Activated CD4-positive, CD25-positive, alpha-beta regulatory T cell treated with anti-CD3 and anti-CD28 coated beads, Interleukin-2, amount 50 U/mL, for 16 hours (primary cell): ENCODE data around the gene ZDHHC5.

Source experiments
- DNase-seq: peaks from one replicate; pipeline ENCODE4 v3.0.0-alpha.2; 2020; ENCODE audit warnings: low read depth, low spot score

The ZDHHC5 gene, protein sequence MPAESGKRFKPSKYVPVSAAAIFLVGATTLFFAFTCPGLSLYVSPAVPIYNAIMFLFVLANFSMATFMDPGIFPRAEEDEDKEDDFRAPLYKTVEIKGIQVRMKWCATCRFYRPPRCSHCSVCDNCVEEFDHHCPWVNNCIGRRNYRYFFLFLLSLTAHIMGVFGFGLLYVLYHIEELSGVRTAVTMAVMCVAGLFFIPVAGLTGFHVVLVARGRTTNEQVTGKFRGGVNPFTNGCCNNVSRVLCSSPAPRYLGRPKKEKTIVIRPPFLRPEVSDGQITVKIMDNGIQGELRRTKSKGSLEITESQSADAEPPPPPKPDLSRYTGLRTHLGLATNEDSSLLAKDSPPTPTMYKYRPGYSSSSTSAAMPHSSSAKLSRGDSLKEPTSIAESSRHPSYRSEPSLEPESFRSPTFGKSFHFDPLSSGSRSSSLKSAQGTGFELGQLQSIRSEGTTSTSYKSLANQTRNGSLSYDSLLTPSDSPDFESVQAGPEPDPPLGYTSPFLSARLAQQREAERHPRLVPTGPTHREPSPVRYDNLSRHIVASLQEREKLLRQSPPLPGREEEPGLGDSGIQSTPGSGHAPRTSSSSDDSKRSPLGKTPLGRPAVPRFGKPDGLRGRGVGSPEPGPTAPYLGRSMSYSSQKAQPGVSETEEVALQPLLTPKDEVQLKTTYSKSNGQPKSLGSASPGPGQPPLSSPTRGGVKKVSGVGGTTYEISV

DNA sequence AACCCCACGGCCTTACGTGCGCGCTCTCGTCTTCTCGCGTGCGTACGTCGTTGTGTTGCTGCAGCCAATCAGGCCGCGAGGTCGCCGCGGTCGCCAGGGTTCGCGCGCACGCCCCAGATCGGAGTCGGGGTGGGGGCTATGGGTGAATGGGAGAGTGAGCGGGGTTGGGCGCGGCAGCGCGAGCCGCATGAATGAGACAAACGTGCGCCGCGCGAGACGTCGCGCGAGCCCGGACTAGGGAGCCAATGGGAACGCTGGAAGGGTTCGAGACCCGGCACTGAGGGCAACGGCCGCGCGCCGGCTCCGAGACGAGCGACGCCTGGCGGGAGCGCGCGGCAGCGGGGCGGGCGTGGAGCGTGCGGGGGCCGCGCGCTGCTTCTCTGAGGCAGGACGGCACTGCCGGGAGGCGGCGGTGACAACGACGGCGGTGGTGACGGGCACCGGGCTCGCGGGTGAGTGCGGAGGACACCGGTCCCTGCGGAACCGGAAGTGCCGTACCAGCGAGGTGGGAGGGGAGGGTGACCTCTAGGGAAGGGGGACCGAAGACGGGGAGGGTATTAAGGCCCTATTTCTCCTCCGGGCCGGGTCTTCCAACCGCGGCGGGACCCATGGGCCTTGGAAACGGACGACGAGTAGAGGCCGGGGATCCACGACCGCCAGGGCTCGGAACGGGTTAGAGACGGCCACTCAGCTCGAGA lies at the start of gene ZDHHC5:
TSS of gene ZDHHC5 (plus strand) at position 379 of the 698 bp plus-strand sequence. CDS start 4,977 bp downstream, outside the sequence.
- DNase-seq: peak; percentile 100

DNA sequence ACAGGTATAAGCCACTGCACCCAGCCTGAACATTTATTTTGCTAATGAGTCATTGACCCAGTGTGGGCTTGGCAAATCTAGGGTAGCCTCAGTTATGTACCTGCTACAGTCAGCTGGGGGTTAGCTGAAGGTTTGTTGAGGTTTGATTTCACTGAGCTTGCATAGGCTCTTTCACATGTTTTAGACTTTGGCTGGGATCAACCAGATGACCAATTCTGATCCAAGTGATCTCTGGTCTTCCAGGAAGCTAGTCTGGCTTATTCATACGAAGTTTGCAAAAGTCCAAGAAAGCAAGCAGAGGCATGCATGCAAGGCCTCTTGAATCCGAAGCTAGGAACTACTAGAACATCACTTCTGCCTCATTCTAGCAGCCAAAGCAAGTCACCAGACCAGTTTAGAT lies 49.5 kb upstream of the ZDHHC5 start:
- no peak for DNase-seq

DNA sequence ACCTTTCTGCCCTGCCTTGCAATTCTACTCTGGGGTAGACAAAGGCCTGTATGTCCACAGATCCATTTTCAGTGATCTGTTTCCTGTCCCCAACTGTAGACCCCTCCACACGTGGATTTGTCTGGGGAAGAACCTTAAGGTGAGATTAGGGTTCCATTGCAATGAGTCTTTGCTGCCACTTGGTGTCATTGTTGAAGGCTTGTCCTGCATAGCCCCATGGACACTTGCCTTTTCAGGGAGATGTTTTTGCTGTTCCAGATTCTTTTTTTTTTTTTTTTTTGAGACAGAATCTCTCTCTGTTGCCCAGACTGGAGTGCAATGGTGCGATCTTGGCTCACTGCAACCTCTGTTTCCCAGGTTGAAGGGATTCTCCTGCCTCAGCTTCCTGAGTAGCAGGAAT lies 48.6 kb upstream of the ZDHHC5 start:
- DNase-seq: no peak

DNA sequence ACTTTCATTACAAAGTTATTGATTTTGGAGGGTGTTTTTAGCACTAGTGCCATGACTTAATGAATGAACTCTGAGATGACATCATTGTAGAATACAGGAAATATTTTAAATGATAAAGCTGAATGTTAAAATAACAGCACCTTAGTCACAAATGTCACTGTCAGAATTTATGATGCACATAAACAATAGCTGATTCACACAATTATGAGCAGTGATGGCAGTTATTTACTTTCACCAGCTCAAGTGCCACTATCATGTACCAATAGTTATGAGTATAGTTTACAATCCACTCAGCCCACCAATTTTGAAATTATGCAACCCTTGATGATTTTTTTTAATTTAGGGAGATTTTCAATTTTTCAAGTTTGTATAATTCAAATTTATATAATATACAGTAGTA lies 47.4 kb upstream of the ZDHHC5 start:
- no peak for DNase-seq

DNA sequence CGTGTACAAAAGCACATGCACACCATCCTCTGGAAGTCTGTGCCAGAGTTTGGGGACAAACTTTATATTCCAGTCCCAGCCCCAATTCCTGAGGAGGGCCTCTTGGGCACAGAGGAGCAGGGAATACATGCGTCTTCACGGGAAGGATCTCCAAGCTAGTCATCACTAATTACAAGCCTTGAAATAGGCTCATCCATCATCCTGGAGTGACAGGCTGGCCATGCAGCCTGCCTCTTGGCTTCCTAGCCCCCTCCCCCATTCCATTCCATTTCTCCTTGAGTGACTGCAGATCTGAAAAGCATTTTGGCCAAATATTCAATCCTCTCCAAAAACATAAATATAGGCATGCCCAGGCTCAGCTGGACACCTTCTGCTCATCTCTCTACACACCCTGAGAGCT lies 45.7 kb upstream of the ZDHHC5 start:
- DNase-seq: no peak

DNA sequence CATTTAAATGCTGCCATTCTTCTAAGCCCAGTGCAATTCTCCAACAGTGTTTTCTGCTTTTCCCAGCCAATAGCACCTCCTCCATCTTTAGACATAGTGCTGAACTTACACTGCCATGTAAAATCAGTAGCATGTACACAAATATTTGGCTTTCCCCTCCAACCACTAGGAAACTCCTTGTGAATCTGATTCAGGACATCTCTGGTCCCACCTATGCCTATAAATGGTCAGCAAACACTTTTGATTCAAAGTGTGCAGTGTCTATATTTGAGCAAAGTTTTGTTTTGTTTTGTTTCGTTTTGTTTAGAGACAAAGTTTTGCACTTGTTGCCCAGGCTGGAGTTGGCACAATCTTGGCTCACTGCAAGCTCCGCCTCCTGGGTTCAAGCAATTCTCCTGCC lies 43.0 kb upstream of the ZDHHC5 start:
- DNase-seq: no peak

DNA sequence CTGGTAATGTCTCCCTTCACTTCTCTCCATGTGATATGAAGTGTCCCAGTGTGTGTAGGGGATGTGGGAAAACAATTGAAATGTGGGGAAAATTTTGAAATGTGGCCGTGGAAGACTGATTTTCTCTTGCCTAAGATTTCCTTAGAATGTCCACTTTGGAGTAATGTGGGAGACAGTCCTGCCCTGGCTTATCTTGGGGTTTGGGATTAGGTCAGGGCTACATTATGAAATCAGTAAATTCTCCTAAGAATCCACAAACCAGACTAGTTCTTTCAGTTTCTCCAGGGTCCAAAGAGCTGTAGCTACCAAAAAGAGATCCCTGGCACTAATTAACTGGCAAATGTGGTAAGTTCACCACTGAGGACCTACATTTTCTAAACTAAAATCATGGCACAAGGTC lies 41.0 kb upstream of the ZDHHC5 start:
- no peak for DNase-seq

DNA sequence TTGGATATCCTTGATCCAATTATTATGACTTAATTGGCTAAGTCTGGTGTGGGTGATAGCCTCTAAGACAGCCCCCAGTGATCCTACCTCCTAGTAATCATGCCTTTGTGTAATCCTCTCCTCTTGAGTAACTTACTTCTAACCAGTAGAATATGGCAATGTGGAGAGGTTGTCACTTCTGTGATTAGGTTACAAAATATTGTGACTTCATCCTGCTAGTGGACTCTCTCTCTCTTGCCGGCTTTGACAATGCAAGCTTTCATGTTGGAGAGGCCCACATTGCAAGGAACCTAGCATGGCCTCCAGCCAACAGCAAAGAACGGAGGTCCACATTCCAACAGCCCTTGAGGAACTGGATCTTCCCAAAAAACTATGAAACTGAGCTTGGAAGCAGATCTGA lies 37.7 kb upstream of the ZDHHC5 start:
- no peak for DNase-seq

DNA sequence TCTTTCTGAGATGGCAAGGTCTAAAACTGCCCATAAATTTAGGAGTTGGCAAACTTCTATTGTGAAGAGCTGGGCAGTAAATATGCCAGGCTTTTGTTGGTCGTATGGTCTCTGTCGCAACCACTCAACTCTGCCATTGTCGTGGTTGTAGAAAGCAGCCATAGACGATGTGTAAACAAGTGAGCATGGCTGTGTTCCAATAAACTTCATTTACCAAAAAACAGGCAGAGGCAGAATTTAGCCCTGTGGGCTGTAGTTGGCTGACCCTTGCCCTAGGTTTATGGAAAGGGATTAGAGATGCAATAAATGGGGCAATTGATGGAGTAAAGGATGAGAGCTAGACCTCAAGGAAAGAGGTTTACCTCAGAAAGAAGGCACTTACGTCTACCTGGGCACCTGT lies 35.8 kb upstream of the ZDHHC5 start:
- DNase-seq: no peak

DNA sequence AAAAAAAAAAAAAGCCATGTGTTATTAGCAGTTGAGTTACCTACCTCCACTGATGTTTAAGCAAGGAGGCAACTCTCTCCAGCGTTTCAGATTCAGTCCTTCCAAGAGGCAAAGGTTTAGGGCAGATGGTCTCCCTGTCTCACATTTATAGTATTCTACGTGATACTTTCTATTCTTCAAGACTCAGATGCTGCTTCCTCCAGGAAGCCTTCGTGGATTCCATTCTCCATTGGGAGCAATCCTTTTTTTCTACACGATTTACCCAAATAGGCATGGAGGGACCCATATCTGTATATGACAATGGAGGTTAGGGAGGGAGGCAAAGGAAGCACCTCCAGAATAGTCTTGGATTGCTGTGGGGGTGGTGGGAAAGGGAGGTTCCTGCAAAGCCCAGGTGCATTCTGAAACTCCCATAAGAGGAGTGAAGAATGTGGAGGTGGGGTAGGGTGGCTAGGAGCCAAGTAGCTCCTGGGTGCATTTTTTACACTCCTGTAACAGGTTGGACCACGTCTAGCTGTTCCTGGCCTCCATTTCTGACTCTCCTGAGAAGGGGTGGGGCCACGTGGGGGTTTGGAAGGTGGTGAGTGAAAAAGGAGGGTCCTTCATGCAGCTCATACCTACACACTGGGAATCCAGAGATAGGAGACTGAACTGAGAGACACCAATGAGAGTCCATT lies 34.4 kb upstream of the ZDHHC5 start:
- no peak for DNase-seq

DNA sequence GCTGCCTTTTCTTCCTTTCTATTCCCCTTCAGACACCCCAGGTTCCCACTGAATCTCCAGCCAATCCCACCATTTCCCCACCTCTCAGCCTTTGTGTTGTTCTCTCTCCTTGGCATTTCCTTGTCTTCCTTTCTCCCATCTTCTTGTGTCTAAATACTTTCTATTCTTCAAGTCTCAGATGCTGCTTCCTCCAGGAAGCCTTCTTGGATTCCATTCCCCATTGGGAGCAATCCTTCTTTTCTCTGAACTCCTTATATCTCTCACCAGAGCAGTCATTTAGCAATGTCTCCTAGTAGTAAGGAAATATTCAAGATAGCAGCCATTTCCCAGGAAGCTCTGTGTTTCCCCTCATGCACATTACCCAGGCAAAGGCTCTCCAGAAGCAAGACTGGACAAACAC lies 33.6 kb upstream of the ZDHHC5 start:
- no peak for DNase-seq

DNA sequence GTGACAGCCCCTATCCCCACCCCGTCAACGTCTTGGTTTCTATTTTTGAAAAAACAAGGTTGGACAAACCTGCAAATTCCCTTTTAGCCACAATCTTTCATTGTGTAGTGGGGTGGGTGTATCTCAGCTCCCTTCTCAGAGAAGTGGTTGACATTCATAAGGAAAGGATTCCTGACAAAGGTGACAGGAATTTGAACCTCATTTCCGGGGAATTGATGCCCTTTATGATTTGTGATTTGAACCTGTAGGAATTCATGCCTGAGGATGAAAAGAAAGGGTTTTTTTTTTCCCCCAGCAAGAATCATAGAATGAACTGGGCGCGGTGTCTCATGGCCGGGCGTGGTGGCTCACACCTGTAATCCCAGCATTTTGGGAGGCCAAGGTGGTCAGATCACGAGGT lies 32.7 kb upstream of the ZDHHC5 start:
- DNase-seq: no peak

DNA sequence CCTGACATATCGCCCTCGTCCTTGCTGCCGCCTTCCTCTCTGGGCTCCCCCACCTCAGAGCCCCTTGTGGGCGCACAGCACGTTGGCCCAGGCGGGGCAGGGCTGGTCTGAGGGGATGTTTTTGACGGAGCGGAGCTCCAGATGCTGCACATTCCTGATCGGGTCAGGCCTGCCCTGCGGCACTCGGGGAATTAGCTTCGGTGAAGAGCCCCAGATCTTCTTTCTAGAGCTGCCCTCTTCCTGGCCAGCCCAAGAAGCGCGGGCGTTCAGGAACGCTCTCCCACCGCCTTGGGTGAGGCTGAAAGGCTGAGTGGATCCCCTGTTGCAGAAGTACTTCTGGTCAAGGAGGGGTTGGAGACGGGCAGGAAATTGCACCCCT lies 30.3 kb upstream of the ZDHHC5 start:
- no peak for DNase-seq

DNA sequence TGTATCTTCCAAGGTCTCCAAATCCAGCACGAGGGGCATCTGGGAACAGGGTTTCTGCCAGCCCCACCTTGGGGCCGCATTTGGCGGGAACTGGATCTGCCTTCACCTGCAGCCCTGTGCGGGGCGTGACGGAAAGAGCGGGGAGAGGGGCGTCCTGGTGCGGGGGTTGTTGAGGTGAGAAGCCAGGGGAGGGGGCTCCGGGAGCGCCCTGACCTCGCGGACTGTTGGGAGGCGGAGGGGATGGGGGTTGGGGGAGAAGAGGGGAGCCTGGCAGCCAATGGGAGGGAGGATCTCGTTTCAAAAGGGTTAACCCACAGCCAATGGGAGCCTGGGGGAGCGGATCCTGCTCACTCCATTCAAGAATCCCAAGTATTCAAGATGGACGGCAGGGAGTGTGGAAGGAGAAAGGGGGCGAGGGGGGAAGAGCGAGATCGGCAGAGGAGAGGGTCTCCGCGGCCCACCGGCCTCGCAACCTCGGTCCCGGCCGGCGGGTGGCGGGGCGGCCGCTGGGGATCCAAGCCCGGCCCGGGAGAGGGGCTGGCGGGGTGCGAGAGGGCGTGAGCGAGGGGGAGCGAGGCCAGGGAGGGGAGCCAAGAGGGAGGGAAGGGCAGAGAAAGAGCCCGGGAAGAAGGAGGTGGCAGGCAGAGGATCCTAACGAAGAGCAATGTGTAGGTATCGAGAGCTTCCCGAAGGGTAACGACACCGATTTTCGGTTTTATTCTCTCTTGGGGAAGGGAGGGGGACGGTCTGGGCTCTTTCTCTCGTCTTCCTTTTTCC lies 29.7 kb upstream of the ZDHHC5 start:
- DNase-seq: no peak

DNA sequence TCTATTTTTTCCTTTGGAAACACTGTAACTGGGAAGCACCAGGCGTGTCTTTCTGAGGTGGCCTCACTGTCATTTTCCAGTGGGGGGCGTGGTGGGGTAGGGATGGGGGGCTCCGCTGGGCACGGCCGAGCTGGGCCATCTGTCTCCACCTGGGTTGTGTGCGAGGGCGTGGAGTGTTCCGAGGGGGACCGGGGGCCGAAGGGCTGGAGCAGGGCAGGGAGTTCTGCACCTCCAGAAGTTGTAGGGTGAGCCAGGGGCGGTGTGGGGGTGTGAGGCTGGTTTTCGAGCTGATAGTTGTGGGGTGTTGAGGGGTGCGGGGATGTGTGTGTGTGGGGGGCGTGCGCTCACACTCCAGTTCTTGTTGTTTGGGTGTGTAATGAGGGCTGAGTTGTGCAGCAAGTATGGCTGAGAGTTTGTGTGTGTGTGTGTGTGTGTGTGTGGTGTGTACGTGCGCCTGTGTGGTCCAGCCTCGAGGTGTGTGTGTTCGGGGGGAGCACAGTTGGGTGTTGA lies 29.0 kb upstream of the ZDHHC5 start:
- DNase-seq: no peak

DNA sequence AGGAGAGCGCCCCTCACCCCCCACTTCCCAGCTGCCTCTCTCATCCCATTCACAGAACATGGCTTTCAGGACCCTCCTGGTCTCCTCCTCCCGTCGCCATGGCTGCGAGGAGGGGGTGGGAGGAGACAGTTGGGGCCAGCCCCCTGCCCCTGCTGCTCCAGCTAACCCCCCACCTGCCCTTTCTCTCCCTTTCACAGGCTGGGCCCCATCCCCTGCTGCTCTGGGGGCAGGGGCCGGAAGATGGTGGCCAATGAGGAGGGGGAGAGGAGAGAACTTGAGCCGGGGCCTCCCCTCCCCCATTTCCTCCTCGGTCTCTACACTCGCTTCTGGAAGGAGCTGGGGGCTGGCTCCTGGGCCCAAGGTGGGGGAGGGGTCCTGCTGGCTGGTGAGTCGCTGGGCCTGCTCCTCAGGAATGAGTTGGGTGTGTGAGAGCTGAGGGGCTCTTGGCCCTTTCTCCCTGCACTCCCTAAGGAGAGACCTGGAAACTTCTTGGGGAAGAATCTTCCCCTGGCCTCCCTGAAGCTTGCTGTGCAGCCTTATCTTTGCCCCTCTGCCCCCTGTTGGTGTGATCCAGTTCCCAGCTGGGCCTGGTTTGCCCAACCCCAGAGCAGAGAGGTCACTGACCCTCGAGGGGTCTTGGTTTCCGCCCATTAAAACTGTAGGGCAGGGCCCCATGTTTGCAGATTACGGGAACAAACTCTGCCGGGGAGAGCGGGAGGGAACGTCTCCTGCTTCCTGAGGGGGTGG lies 28.4 kb upstream of the ZDHHC5 start:
- DNase-seq: no peak

DNA sequence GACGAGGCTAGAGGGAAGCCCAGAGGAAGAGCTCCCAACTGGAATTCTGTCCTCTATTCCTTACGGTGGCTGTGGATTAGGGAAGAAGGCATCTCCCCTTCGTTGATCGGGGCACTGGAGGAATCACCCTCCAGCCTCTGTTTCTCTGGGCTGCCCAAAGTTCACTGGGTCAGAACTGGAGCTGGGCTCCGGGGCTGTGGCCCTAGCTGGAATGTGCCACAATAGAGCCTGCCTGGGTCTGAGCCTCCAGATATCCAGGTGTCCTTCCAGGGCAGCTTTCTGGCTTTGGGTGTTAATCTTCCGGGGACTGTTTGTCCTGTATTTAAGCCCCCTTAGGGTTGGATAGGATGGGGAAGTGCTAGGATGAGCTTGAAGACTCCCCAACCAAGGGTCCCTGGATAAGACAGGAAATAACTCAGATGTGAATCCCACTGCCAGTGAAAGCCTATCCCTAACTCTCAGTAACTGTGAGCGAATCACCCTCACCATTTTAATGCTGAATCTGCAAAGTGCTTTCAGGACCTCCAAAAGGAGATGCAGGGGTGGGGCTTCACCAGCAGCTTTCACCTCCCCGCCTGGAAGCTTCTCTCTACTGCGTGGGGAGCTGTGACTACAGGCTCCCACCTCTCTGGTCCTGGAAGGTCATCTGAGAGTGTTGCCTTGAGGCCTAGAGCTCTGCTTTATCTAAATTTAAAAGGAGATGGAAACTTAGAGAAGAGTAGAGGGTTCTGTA lies 27.7 kb upstream of the ZDHHC5 start:
- DNase-seq: no peak

DNA sequence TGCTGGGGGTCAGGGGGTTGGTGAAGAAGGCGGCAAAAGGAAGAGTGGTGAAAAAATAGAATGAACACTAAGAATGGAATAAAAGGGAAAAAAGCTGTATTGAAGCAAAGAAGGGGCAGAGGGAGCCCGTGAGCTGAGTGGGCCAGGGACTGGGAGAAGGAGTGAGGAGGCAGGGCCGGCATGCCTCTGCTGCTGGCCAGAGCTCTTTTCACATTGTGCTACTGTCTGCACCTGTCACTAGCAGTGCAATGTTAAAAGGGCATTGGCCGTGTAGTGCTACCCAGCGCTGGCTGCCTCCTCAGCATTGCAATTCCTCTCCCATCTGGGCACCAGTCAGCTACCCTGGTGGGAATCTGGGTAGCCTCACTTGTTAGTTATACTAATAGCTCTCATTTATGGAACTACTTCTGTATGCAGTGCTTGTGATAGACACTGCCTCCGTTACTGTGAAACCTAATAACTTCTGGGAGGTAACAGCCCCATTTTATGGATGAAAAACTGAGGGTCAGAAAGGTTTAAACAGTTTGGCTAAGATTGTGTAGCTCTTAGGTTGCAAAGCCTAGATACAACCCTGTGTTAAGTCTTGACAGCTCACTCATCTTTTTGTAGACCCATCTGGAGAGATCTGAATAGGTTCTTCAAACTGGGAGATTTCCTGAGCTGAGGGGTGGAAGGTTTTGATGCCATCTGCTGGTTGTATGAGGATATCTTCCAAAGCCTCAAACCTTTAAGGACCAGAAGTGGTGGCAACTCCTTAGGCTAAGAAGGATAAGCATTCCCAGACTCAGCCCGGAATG lies 26.7 kb upstream of the ZDHHC5 start:
- no peak for DNase-seq

DNA sequence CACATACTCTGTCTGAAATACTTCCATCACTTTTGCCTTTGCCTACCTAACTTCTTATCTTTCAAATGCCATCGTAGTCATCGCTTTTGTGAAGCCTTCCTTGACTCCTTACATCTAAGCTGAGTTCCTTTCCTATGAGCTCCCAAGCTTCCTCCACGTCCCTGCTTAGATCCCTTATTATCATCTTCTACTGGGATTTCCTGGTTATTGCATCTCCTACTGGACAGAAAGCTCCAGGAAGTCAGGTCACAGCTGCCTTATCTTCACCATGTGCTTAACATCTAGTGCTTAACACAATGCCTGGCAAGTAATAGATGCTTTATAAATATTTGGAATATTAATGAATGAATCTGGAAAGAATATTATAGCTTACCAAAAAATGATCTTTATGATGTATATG lies 24.1 kb upstream of the ZDHHC5 start:
- DNase-seq: no peak
